Measurements from ENCODE around the gene PPP4R3A. TPM values are rescaled to one million over a fixed set of nuclear protein-coding genes. Genes with fewer than 3 reads are reported as not detected.

Gene PPP4R3A
- total RNA-seq, 2 experiments from 2014 or later = 84.7 to 119 TPM

DNA sequence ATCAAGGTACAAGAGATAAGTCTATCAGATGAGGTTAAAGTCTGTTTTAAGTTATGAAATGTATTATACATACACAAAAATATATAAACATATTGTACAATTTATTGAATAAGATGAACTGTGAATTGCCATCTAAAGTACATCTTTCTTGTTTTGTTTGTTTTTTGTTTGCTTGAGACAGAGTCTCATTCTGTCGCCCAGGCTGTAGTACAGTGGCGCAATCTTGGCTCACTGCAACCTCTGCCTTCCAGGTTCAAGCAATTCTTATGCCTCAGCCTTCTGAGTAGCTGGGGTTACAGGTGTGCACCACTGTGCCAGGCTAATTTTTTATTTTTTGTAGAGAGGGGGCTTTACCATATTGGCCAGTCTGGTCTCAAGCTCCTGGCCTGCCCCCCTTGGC, 10.0 kb upstream of the PPP4R3A start:
- Histone ChIP-seq H3K36me3 (ENCODE audit: insufficient read depth, low read length) (no peaks in the 10 kb centered on the region), H3K4me2 (ENCODE audit: low read length) (no peak overlapping the region), H3K4me3 (ENCODE audit: low read depth, low read length, poor library complexity, severe bottlenecking) (no peak overlapping the region), H3K9me3 (ENCODE audit: low read length) (0 out of 2 replicates have a peak, but pooled peaks cover 6% of the 10 kb centered on the region), H3K27ac (ENCODE audit: low read depth, low read length, poor library complexity, severe bottlenecking) (no peak overlapping the region), H3K4me1 (ENCODE audit: insufficient read depth, low read length, poor library complexity, severe bottlenecking) (no peaks in the 10 kb centered on the region), H3K79me2 (ENCODE audit: insufficient read depth, low read depth, low read length) (no peaks in the 10 kb centered on the region), H3K9me2 (ENCODE audit: insufficient read depth, low read length) (no peaks in the 10 kb centered on the region), H4K20me1 (ENCODE audit: insufficient read depth, low read length) (no peaks in the 10 kb centered on the region), H2AFZ (ENCODE audit: low read length) (no peak overlapping the region)
- intact Hi-C loops (cut with micrococcal nuclease; ENCODE audit: unreplicated experiment) = no loop called here
- no peak for TF ChIP-seq CTCF (conservative IDR thresholded peaks at IDR 0.05; ENCODE audit: low read length)
- no peak for DNase-seq (ENCODE audit: low spot score)
- no TSS peak for BruUV-seq (replicated peaks)
- ChIA-PET CTCF (ENCODE audit: unreplicated experiment) (no interaction called here), POLR2A (no interaction called here)

DNA sequence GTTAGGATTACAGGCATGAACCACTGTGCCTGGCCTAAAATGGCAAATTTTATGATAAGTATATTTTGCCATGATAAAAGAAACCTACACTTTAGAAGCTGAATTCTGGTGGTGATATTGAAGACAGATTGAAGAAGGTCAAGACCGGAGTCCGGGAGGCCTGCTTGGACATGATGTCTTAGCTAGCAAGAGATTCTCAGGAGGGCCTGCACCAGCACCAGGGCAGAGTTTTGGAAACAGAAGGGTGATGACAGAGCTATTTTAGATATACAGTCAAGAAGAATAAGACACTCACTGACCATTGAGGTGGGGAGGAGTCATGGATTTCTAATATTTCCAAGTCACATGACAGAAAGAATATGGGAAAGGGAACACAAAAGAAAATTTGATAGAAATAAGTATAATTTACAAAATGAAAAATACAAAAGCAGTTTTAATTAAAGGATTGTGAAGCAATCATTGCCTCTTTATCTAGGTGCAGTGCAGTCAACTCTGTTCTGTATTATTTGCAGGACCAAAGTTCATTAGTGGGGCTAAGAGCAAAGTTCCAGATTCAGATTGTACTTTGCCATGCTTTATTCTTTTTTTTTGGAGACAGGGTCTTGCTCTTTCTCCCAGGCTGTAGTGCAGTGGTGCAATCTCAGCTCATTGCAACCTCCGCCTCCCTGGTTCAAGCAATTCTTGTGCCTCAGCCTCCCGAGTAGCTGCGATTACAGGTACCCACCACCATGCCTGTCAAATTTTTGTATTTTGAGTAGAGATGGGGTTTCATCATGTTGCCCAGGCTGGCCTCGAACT, 9.3 kb upstream of the PPP4R3A start:
- Histone ChIP-seq H3K9me3 (ENCODE audit: low read length) (0 out of 2 replicates have a peak, but pooled peaks cover 6% of the 10 kb centered on the region), H2AFZ (ENCODE audit: low read length) (no peak overlapping the region), H3K36me3 (ENCODE audit: insufficient read depth, low read length) (no peaks in the 10 kb centered on the region), H3K27ac (ENCODE audit: low read depth, low read length, poor library complexity, severe bottlenecking) (no peak overlapping the region), H3K4me2 (ENCODE audit: low read length) (no peak overlapping the region), H3K4me3 (ENCODE audit: low read depth, low read length, poor library complexity, severe bottlenecking) (no peak overlapping the region), H4K20me1 (ENCODE audit: insufficient read depth, low read length) (no peaks in the 10 kb centered on the region), H3K9me2 (ENCODE audit: insufficient read depth, low read length) (no peaks in the 10 kb centered on the region), H3K4me1 (ENCODE audit: insufficient read depth, low read length, poor library complexity, severe bottlenecking) (no peaks in the 10 kb centered on the region), H3K79me2 (ENCODE audit: insufficient read depth, low read depth, low read length) (no peaks in the 10 kb centered on the region)
- TF ChIP-seq CTCF (conservative IDR thresholded peaks at IDR 0.05; ENCODE audit: low read length) (no peak), EZH2phosphoT487 (IDR thresholded peaks at IDR 0.05; ENCODE audit: borderline replicate concordance, low read depth, low read length) (no peak)
- no peak for DNase-seq (ENCODE audit: low spot score)
- no TSS peak for BruUV-seq (replicated peaks)
- intact Hi-C loops (cut with micrococcal nuclease; ENCODE audit: unreplicated experiment) = no loop called here
- ChIA-PET POLR2A (no interaction called here), CTCF (ENCODE audit: unreplicated experiment) (no interaction called here)

- no peak for TF ChIP-seq CTCF (conservative IDR thresholded peaks at IDR 0.05; ENCODE audit: low read length)
- no peaks in the 10 kb centered on the region for H3K4me1 ChIP-seq (ENCODE audit: insufficient read depth, low read length, poor library complexity, severe bottlenecking)
- no peak overlapping the region for H3K4me2 ChIP-seq (ENCODE audit: low read length)
- H2AFZ ChIP-seq (ENCODE audit: low read length) = no peak overlapping the region
- H3K79me2 ChIP-seq (ENCODE audit: insufficient read depth, low read depth, low read length) = no peaks in the 10 kb centered on the region
- ChIA-PET POLR2A (no interaction called here), CTCF (ENCODE audit: unreplicated experiment) (no interaction called here)
- no TSS peak for BruUV-seq (replicated peaks)
- H3K4me3 ChIP-seq (ENCODE audit: low read depth, low read length, poor library complexity, severe bottlenecking) = no peak overlapping the region
- no peaks in the 10 kb centered on the region for H3K9me2 ChIP-seq (ENCODE audit: insufficient read depth, low read length)
- H4K20me1 ChIP-seq (ENCODE audit: insufficient read depth, low read length) = no peaks in the 10 kb centered on the region
- DNase-seq (ENCODE audit: low spot score) = no peak
- H3K27ac ChIP-seq (ENCODE audit: low read depth, low read length, poor library complexity, severe bottlenecking) = no peak overlapping the region
- H3K9me3 ChIP-seq (ENCODE audit: low read length) = 0 out of 2 replicates have a peak, but pooled peaks cover 6% of the 10 kb centered on the region
- intact Hi-C loops (cut with micrococcal nuclease; ENCODE audit: unreplicated experiment) = no loop called here
- H3K36me3 ChIP-seq (ENCODE audit: insufficient read depth, low read length) = no peaks in the 10 kb centered on the region
Observed at GRCh38 chr14:91516663-91517388, 6.7 kb upstream of the PPP4R3A start.

Measured in OCI-LY7 (cell line).